ENCODE data around the gene COL6A2. TPM values are rescaled to one million over a fixed set of nuclear protein-coding genes. Genes with fewer than 3 reads are reported as not detected.

COL6A2 gene
- total and polyA plus RNA-seq, 10 of the 15 experiments (the other 5 are each of a cell fraction or from before 2014, with no cell fraction given) = 0.16 to 1.3 (median 0.34) TPM; not detected in 7

DNA sequence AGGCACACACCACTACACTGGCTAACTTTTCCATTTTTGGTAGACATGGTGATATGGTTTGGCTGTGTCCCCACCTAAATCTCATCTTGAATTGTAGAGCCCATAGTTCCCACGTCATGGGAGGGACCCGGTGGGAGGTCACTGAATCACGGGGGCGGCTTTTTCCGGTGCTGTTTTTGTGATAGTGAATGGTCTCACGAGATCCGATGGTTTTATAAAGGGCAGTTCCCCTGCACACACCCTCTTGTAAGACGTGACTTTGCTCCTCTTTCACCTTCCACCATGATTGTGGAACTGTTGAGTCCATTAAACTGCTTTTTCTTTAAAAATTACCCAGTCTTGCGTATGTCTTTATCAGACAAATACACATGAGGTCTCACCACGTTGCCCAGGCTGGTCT is 58.8 kb downstream of the COL6A2 start:
- H3K4me2 ChIP-seq (ENCODE audit: control insufficient read depth, insufficient read depth) = no peak overlapping the region
- in situ Hi-C loops (cut with MboI) (no loop called here), intact Hi-C loops (cut with micrococcal nuclease; ENCODE audit: unreplicated experiment) (no loop called here)
- H3K4me3 ChIP-seq = no peak overlapping the region
- TF ChIP-seq TARDBP (IDR thresholded peaks at IDR 0.05; ENCODE audit: borderline replicate concordance) = no peak
- no peak for TF ChIP-seq POLR2A (IDR thresholded peaks at IDR 0.05; ENCODE audit: low read depth, low read length)
- no peak for TF ChIP-seq NR2C2 (IDR thresholded peaks at IDR 0.05; ENCODE audit: borderline replicate concordance, control insufficient read depth, insufficient read length, low read depth)
- TF ChIP-seq, protein P1, sequence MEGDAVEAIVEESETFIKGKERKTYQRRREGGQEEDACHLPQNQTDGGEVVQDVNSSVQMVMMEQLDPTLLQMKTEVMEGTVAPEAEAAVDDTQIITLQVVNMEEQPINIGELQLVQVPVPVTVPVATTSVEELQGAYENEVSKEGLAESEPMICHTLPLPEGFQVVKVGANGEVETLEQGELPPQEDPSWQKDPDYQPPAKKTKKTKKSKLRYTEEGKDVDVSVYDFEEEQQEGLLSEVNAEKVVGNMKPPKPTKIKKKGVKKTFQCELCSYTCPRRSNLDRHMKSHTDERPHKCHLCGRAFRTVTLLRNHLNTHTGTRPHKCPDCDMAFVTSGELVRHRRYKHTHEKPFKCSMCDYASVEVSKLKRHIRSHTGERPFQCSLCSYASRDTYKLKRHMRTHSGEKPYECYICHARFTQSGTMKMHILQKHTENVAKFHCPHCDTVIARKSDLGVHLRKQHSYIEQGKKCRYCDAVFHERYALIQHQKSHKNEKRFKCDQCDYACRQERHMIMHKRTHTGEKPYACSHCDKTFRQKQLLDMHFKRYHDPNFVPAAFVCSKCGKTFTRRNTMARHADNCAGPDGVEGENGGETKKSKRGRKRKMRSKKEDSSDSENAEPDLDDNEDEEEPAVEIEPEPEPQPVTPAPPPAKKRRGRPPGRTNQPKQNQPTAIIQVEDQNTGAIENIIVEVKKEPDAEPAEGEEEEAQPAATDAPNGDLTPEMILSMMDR (IDR thresholded peaks at IDR 0.05 in 2 of 3, conservative IDR thresholded peaks at IDR 0.05 in 1 of 3; ENCODE audit: control insufficient read depth in 2 of 3, extremely low read depth in 1 of 3, insufficient read depth in 1 of 3, low read depth in 3 of 3, low read length in 3 of 3) = no peak
- TF ChIP-seq, protein P2, sequence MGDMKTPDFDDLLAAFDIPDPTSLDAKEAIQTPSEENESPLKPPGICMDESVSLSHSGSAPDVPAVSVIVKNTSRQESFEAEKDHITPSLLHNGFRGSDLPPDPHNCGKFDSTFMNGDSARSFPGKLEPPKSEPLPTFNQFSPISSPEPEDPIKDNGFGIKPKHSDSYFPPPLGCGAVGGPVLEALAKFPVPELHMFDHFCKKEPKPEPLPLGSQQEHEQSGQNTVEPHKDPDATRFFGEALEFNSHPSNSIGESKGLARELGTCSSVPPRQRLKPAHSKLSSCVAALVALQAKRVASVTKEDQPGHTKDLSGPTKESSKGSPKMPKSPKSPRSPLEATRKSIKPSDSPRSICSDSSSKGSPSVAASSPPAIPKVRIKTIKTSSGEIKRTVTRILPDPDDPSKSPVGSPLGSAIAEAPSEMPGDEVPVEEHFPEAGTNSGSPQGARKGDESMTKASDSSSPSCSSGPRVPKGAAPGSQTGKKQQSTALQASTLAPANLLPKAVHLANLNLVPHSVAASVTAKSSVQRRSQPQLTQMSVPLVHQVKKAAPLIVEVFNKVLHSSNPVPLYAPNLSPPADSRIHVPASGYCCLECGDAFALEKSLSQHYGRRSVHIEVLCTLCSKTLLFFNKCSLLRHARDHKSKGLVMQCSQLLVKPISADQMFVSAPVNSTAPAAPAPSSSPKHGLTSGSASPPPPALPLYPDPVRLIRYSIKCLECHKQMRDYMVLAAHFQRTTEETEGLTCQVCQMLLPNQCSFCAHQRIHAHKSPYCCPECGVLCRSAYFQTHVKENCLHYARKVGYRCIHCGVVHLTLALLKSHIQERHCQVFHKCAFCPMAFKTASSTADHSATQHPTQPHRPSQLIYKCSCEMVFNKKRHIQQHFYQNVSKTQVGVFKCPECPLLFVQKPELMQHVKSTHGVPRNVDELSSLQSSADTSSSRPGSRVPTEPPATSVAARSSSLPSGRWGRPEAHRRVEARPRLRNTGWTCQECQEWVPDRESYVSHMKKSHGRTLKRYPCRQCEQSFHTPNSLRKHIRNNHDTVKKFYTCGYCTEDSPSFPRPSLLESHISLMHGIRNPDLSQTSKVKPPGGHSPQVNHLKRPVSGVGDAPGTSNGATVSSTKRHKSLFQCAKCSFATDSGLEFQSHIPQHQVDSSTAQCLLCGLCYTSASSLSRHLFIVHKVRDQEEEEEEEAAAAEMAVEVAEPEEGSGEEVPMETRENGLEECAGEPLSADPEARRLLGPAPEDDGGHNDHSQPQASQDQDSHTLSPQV (IDR thresholded peaks at IDR 0.05) = no peak
- no peak for TF ChIP-seq EP300 (IDR thresholded peaks at IDR 0.05; ENCODE audit: borderline replicate concordance in 1 of 2, control insufficient read depth in 1 of 2, low read depth in 2 of 2, low read length in 2 of 2)
- no peaks in the 10 kb centered on the region for H3K27me3 ChIP-seq (replicated peaks in 1 of 2; ENCODE audit: control insufficient read depth in 2 of 2, insufficient read depth in 2 of 2, low read length in 1 of 2)
- no peaks in the 10 kb centered on the region for H3K36me3 ChIP-seq (ENCODE audit: control insufficient read depth in 2 of 2, insufficient read depth in 2 of 2, low read length in 1 of 2)
- H2AFZ ChIP-seq (ENCODE audit: control insufficient read depth, low read depth, low read length) = no peak overlapping the region
- 45% methylated on average over 10 of the region's 10 CpGs for WGBS (ENCODE audit: insufficient coverage, insufficient replicate concordance, low lambda C conversion rate, missing lambda C conversion rate)
- H3K9ac ChIP-seq (ENCODE audit: control insufficient read depth, insufficient read depth, low read length) = no peak overlapping the region
- DNase-seq (ENCODE audit: low read depth, low spot score) (no peak), ATAC-seq (no peak), FAIRE-seq (no peak)
- H3K27ac ChIP-seq (ENCODE audit: control insufficient read depth, insufficient read depth) = no peak overlapping the region
- no TSS peak for BruUV-seq (replicated peaks)
- RAD21 ChIA-PET (ENCODE audit: unreplicated experiment) = no interaction called here
- no peaks in the 10 kb centered on the region for H3K79me2 ChIP-seq (ENCODE audit: control insufficient read depth, insufficient read depth, low read length)
- POLR2A ChIA-PET = no interaction called here
- CTCF ChIA-PET = no interaction called here
- no peaks in the 10 kb centered on the region for H4K20me1 ChIP-seq (ENCODE audit: control insufficient read depth, insufficient read depth)
- no peaks in the 10 kb centered on the region for H3K4me1 ChIP-seq (ENCODE audit: control insufficient read depth, insufficient read depth, low read length)
- SMC1A ChIA-PET (ENCODE audit: uncharacterized antibody, unreplicated experiment) = no interaction called here
- no peaks in the 10 kb centered on the region; the same call in 2 of the 3 replicates for H3K9me3 ChIP-seq (replicated peaks; ENCODE audit: control insufficient read depth, insufficient read depth, low read length)
